ENCODE measurements around the gene KNDC1. TPM values are rescaled to one million over a fixed set of nuclear protein-coding genes. Genes with fewer than 3 reads are reported as not detected.
A peak's percentile ranks its signal among the peaks of the same experiment; 100 is the strongest.

Gene KNDC1
- total RNA-seq, 1 experiment from 2014 or later = 15.7 TPM

- Mint-ChIP-seq H3K27ac (no peak overlapping the region), H3K36me3 (ENCODE audit: insufficient read depth in 1 of 3, low read depth in 3 of 3) (no peaks in the 10 kb centered on the region; a peak in 1 of 7 replicates), H3K27me3 (ENCODE audit: low read depth) (no peaks in the 10 kb centered on the region), H3K9me3 (no peaks in the 10 kb centered on the region), H3K4me1 (peaks cover 22 to 23% of the 10 kb centered on the region in 2 experiments), H3K4me3 (no peak overlapping the region)
- Histone ChIP-seq H3K9ac (ENCODE audit: extremely low read depth, insufficient read length, low read length) (no peak overlapping the region), H3K27ac (ENCODE audit: insufficient read length, low read depth, low read length) (no peak overlapping the region), H3K23me2 (ENCODE audit: insufficient read length, low read depth, low read length, poor library complexity, severe bottlenecking) (no peaks in the 10 kb centered on the region), H3K4ac (ENCODE audit: low read depth, low read length) (no peak overlapping the region), H3T11ph (ENCODE audit: low read length) (no peak overlapping the region), H2BK5ac (ENCODE audit: insufficient read length, low read length) (no peak overlapping the region), H2AK5ac (ENCODE audit: insufficient read length, low read length) (no peak overlapping the region), H2BK120ac (ENCODE audit: low read depth, low read length, poor library complexity, severe bottlenecking) (no peak overlapping the region), H4K8ac (replicated peaks; ENCODE audit: insufficient read length, low read depth, low read length) (no peak overlapping the region), H4K20me1 (ENCODE audit: control insufficient read depth, insufficient read depth, insufficient read length) (no peaks in the 10 kb centered on the region), H3K56ac (ENCODE audit: insufficient read length, low read depth, low read length) (no peak overlapping the region), H3K23ac (ENCODE audit: insufficient read length, low read depth, low read length) (no peak overlapping the region), H3K4me1 (ENCODE audit: insufficient read depth, low read length) (peaks cover 4% of the 10 kb centered on the region; the same call in 1 of the 2 replicates), H3K79me1 (ENCODE audit: insufficient read depth, low read depth, low read length, poor library complexity, severe bottlenecking) (no peaks in the 10 kb centered on the region), H3K9me3 (ENCODE audit: control insufficient read depth, low read depth, low read length) (no peaks in the 10 kb centered on the region), H3K18ac (ENCODE audit: insufficient read length, low read depth, low read length) (no peak overlapping the region), H2BK20ac (ENCODE audit: low read depth, low read length, poor library complexity, severe bottlenecking) (no peak overlapping the region), H2BK12ac (ENCODE audit: insufficient read length, low read depth, low read length) (no peak overlapping the region), H4K91ac (ENCODE audit: insufficient read length, low read depth, low read length) (no peak overlapping the region), H3K4me2 (ENCODE audit: insufficient read depth, insufficient read length, low read length) (no peak overlapping the region), H3K27me3 (ENCODE audit: insufficient read depth, low read length) (no peaks in the 10 kb centered on the region), H4K5ac (ENCODE audit: insufficient read length, low read depth, low read length) (no peak overlapping the region), H3K14ac (ENCODE audit: insufficient read depth, low read length) (no peak overlapping the region; the same call in 1 of the 2 replicates), H2AFZ (ENCODE audit: low read length) (no peak overlapping the region), H2BK15ac (ENCODE audit: low read depth, low read length) (no peak overlapping the region), H3K79me2 (ENCODE audit: insufficient read depth, low read length) (no peaks in the 10 kb centered on the region)
- WGBS (ENCODE audit: extremely low coverage, insufficient read length, low lambda C conversion rate) = no CpG with 5 or more reads among the region's 26 CpGs
- peak; percentile 36 for DNase-seq
- TF ChIP-seq CTCF (conservative IDR thresholded peaks at IDR 0.05) = no peak
Observed at GRCh38 chr10:133140417-133141143, 19.4 kb upstream of the KNDC1 start.

Data from H9 (cell line).